NCI-H226 (cell line): ENCODE measurements around the gene PPIF.

Experiments used
- DNase-seq: peaks from one replicate; pipeline ENCODE4 v3.0.0-alpha.2; 2015

Gene PPIF

DNA sequence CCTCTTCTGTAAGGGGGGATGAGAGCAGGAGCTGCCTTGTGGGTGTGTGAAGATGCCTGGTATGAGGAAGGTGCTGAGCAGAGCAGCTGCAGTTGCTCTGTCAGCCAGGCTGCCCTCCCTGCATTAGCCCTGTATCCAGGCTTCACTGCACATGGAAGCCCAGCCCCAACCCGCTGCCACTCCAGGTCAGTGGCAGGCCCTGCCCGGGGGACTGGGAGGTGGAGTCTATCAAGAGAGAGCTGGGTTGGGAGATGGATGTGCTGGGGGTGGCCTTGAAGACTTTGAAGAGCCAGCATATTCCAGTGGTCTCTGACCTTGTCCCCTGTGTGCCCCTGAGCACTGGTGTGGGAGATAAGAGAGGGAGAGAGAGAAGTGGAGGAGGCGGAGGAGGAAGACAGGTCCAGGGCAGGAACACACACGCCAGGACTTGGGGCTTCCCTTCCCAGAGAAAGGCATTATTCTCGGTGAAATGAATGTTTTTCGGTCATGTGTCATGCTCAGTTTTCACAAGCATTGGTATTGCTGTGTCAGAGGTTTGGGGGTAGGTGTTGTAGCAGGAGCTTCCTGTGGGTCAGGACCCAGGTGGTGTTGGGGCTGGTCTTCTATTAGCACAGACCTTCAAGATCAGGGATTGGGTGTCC, 2.6 kb downstream of the PPIF start:
- no peak for DNase-seq

DNA sequence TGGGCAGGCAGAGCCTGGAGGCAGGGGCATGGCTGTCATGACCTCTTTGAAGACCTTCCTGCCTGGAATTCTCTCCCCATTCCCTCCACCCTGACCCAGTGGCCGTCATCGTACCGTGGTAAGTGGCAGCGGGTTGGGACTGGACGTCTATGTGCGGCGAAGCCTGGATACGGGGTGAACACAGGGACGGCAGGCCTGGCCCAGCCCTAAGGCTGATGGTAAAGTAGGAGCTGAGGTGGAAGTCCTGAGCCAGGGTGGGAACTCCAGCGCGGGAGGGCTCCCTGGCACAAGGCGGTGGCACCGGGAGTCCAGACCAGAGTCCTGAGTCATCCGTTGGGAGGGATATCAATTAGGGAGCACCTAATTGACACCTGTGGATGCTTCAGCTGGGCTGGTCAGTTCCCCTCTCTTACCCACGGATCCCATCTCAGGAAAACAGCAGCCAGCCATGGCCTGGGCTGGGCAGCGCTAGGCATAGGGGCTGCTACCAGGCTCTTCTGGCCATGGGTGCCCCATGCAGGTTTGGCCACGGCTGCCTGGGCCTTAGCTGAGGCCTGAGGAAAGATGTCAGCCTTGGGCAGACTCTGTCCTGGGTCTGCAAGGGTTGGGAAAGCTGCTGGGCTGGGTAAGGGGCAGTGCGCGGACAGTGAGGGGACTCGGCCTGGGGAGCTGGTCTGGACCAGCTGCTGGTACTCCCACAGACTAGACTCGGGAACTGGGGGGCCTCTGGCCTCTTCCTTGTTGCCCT, 3.3 kb downstream of the PPIF start:
- no peak for DNase-seq

DNA sequence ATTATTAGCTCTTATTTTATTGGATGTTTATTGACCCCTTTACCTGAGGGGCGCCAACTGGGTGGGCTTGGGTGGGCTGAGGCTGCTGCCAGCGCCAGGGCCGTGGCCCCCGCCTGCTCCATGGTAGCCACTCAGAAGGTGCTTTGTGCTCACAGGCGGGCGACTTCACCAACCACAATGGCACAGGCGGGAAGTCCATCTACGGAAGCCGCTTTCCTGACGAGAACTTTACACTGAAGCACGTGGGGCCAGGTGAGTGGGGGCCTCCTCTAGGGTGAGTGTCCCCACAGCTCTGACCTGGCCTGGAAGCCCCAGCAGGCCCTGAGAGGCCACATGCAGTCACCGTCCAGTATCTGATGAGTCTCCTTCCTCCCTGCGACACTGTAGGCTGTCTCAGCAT, 4.1 kb downstream of the PPIF start:
- no peak for DNase-seq

DNA sequence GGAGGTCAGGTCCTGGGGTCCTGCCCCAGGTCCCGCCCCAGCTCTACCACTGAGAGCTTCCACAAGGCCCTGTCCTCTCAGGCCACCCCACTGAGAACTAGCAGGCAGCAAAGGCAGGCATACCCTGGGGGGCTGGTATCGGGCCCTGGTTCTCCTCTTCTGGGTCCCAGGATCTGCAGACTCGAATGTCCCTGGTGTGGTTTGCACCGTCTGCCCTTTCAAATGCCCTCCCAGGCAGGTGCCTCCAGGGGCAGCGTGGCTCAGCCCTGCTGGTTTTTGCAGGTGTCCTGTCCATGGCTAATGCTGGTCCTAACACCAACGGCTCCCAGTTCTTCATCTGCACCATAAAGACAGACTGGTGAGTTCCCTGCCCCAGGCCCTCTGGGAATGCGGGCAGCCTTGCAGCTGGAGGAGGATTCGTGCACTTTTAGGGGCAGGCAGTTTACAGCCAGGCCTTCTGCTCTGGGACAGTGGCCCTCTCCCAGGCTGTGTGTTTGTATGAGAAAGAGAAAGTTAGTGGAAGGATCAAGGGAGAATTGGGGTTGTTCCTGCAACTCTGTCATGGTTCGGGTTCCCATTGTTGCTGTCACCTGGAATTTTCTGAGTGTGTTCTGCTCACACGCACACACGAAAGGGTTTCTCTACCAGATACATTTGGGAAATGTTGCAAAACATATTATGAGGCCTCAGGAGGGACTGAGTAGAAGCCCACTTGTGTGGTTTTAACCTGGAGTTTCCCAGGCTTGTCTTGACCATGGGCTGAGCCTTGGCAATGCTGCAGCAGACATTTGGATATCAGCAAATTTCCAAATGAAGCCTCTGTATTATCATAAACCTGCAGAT, 5.0 kb downstream of the PPIF start:
- no peak for DNase-seq

DNA sequence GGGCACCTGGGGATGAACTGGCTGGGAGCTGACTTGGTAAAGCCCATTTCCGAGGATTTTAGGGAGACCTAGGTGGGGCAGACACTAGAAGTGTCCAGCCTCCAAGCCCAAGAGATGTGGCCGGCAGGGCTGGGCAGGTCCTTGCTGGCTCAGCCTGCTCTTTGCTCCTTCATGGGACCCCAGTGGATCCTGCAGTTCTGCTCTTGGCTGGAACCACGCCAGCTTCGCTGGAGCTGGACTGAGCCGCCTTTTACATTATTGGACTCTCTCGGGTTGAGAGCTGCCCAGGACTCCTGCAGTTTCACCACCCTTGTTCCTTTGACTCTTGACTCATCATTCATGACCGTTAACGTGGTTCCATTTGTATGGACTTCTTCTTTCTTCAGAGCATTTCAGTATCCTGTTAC, 5.7 kb downstream of the PPIF start:
- no peak for DNase-seq

DNA sequence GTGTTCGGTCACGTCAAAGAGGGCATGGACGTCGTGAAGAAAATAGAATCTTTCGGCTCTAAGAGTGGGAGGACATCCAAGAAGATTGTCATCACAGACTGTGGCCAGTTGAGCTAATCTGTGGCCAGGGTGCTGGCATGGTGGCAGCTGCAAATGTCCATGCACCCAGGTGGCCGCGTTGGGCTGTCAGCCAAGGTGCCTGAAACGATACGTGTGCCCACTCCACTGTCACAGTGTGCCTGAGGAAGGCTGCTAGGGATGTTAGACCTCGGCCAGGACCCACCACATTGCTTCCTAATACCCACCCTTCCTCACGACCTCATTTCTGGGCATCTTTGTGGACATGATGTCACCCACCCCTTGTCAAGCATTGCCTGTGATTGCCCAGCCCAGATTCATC, 6.5 kb downstream of the PPIF start:
- no peak for DNase-seq

DNA sequence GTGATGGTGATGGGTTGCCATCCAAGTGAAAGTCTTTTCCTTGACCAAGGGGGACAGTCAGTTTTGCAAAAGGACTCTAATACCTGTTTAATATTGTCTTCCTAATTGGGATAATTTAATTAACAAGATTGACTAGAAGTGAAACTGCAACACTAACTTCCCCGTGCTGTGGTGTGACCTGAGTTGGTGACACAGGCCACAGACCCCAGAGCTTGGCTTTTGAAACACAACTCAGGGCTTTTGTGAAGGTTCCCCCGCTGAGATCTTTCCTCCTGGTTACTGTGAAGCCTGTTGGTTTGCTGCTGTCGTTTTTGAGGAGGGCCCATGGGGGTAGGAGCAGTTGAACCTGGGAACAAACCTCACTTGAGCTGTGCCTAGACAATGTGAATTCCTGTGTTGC, 6.9 kb downstream of the PPIF start:
- DNase-seq = no peak

DNA sequence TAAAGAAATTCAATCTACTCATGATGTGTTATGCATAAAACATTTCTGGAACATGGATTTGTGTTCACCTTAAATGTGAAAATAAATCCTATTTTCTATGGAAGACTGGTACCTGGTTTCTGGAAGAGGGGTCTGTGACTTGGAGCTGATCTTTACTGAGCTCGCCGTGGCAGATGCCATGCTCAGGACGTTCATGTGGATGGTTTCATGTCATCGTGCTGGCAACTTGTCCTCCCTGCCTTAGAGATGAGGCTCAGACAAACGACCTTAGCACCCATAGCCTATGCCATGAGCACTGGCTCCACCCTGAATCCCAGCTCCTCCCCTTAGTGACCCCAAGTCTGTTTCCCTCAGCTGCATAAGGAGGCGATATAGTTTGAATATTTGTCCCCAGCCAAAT, 7.3 kb downstream of the PPIF start:
- DNase-seq = no peak

DNA sequence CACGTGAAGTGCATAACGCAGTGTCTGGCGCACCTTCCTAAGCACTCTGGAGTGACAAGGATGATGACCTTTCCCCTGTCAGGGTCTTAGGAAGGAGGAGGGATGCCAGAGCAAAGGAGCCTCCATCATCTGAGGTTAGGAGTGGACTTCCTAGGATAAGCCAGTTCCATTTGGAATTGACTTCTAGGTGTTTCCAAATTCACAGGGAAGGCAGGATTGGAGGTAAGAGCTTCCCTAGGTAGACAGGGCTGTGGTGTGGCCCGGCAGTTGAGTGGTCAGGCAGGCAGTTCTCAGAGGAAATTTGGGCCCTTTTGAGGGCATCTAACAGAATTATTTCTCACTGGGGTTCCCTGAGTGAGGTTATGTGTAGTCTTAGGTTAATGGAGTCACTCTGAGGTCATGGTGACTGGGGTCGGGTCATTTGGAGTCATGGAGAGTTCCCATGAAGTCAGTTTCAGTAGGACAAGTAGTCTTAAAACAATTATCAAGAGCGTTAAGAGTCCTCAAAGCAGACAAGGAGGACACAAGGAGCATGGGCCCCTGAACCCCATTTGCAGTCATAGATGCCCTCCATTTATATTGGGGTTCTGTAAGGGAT, 8.2 kb downstream of the PPIF start:
- no peak for DNase-seq

DNA sequence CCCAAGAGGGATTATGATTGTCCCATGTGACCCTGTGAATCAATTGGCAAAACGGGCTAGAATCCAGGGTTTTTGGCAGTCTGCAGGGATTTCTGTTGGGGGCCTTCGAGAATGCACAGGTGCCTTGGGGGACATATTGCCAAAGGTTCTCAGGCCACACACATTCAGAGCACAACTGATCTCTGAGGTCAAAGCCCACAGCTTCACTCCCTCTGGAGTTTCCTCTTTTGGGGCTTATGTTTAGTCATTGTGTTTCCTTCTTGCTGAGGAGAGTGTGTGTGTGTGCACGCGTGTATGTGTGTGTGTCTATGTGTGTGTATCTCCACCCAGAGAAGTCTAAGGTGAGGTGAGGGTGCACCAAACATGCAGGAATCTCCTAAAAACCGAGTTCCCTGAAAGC, 8.8 kb downstream of the PPIF start:
- DNase-seq = no peak

DNA sequence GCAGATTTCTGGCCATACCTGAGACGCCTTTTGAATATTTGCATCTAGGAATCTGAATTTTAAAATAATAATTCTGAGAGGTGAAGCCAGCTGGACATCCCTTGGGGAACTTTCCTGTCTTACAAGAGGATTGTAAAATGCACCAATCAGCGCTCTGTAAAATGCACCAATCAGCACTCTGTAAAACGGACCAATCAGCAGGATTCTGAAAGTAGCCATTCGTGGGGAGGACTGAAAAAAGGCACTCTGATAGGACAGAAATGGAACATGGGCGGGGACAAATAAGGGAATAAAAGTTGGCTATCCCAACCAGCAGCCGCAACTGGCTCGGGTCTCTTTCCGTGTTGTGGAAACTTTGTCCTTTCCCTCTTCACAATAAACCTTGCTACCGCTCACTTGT, 9.9 kb downstream of the PPIF start:
- no peak for DNase-seq

DNA sequence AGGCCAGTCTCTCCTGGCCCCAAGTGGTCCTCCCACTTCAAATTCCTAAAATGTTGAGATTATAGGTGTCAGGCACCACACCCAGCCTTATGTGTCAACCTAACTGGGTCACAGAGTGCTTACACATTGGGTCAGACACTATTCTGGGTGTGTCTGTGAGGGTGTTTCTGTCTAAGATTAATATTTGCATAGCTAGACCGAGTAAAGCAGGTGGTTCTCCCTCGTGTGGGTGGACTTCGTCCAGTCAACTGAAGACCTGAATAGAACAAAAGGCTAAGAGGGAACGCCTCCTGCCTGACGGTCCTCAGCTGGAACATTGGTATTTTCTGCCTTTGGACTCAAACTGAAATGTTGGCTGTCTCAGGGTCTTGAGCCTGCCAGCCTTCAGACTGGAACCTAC, 11.5 kb downstream of the PPIF start:
- DNase-seq = no peak

DNA sequence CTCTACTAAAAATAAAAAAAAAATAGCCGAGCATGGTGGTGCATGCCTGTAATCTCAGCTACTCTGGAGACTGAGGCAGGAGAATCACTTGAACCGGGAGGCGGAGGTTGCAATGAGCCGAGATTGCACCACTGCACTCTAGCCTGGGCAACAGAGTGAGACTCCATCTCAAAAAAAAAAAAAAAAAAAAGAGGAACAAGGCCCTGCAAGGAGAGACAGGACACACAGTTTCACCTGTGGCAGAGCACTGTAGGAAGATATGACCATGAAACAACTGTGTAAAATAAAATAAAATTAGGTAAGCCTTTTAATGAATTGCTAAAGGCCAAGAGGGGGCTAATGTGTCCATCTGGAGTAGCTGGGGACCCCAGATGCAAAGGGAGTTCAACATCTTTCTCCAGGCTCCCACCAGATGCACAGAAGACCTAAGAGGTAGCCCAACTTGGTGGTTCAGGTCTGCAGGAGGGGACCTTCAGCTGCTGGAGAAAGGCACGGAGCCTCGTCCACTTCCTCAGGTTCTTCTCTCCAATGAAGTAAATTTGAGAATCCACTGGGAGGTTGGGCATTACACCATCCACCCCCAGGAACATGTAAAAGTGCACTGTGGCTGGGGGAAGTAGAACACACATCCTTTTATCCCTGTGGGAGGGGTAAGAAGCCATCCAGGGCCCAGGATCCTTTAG, 12.7 kb downstream of the PPIF start:
- no peak for DNase-seq

DNA sequence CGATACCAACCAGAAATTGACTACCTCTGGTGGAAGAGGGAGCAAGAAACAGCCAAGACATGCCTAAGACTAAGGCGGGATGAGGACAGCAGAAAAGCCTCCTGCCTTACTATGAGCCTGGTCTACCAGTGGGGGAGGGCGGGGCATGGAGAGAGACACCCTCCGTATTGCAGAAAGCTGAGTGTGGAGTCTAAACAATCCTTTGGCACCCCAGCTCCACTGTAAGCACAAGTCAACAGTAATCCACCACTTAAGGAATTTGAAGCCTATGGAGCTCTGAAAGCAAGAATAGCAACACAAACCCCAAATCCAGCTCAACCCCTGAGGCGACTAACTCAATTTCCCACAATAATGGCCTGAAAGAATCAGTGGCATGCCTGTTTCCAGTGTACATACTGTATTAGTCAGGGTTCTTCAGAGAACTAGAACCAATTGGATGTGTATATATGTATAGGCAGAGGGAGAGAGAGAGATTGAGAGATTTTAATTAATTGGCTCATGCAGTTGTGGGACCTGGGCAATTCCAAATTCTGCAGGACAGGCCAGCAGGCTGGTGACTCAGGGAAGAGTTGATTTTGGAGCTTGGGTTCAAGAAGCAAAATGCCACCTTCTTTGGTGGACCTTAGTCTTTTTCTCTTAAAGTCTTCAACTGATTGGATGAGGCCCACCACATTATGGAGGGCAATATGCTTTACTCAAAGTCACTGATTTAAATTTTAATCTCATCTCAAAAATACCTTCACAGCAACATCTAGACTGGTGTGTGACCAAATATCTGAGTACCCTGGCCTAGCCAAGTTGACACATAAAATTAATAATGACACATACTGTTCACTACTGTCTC, 13.5 kb downstream of the PPIF start:
- no peak for DNase-seq

DNA sequence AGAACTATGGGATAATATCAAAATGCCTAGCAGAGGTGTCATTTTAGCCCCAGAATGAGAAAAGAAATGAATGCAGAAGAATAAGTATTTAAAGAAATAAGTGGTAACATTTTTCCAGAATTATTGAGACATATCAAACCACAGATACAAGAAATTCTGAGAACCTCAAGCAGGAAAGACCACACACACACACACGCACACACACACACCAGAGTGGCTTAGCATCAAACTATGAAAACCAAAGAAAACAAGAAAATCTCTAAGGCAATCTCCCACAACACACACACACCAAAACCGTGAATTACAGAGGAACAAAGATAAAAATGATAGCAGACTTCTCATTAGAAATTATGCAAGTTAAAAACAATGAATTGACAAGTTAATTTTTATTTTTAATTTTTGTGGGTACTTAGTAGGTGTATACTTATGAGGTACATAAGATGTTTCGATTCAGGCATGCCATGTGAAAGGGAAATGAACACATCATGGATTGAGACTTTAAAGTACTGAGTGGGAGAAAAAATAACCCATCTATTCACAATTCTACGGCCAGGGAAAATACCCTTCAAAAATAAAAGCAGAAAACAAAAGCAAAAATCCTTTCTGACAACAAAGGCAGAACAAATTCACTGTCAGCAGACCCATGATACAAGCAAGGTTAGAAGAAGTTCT, 14.6 kb downstream of the PPIF start:
- no peak for DNase-seq

DNA sequence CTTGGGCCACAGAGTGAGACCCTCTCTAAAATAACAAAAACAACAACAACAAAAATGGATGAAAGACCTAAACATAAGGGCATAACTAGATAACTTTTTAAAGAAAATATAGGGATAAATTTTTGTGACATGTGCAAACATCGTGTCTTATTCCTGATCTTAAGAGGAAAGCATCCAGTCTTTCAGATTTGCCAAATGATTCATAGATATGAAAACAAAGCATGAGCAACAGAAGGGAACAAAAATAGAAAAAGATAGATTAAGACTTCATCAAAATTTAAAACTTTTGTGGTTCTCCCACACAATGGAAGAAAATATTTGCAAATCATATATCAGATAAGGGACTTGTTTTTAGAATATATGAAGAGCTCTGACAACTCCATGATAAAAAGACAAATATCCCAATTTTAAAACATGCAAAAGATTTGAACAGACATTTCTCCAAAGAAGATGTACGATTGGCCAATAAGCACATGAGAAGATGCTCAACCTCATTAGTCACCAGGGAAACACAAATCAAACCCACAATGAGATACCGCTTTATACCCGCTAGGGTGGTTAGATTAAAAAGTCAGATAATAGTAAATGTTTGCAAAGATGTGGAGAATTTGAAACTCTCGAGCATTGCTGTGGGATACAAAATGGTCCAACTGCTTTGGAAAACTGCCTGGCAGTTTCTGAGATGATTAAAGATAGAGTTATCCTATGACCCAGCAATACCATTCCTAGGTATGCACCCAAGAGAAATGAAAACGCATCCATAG, 20.3 kb downstream of the PPIF start:
- DNase-seq = no peak

DNA sequence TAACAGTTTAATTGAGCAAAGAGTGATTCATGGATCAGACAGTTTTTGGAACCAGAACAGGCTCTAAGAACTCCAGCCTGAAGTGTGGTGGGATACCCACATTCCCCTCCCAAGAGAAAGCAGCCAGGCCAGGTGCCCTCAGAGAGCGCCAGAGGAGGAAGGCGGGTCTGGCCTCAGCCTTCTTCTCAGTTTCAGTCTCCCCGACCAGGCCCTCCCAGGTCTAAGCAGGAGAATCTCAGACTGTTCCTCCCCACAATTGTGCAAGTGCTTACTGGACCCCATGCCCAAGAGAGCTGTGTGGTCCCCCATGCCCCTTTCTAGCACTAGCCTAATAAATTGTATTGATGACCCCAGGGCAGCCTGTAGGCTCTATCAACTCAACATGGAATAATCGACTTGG, 25.6 kb downstream of the PPIF start:
- DNase-seq = no peak

DNA sequence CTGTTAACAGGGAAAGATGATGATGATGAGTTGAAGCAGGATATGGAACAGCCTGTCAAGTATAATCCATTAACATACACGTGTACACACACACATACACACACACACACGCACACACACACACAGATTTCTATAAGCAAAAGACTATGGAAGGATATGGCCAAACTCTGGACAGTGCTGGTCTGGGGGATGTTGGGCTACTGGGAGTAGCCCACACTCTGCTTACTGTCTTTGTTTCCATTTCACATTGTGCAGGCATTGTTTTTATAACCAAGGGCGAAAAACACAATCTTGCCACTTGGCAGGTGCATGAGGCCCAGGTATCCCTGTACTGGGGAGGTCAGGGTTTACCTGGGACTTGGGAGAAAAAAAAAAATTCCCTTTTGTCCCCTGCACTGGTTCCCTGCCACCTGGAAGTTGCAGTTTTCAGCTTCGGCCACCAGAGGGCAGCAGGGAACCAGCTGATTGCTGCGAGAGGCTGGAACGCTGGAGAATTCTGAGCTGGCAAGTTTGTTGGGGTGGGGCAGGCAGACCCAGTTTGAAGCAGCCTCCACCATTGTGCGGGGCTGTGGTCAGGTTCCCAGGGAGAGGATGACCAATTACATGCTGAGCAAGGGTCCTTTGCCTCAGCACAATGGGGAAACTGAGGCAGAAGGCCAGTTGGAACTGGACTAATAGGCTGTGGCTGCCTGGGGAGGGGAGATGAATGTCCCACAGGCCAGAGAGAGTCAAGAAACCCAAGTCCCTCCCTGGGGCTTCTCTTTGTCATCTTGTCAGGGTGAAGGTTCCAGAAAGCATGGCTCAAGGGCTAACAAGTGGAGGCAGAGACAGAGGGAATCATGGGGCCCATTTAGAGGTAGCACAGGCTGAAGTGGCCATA, 27.3 kb downstream of the PPIF start:
- peak; percentile 53 for DNase-seq

DNA sequence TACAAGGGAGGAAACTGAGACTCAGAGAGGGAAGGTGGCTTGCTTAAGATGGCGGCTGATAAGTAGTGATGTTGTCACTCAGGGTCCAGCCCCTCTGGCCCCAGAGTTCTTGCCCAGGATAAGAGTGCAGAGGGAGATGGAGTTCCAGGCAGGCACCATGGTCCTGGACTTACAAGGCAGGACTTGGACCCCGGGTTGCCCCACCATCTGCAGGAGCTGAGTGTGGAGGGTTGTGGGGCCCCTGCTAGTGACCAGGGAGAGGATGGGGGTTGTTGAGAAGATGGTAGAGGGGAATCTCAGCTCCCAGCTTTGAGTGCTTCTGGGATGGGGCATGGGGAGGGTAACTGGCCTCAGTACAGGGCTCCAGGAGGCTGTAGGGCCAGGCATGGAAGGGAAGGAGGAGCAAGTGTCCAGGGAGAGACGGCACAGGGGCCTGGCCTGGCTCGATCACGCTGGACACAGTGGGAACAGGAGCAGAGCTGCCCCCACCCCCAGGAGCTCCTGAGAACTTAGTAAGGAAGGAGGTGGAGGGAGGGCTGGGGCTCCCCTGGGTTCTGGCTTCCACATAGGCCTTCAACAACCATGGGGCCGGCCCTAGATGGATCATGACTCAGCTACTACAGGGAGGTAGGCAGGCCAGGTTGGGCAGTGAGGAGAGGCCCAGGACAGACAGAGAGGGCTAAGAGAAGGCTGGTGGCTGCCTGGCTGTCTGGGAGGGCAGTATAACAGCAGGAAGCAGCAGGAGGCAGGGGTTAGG, 28.2 kb downstream of the PPIF start:
- DNase-seq = peak; percentile 59
